Sigmoid colon (tissue), 4 donors: Measurements from ENCODE around the gene FRY.
"Not testable (repeated sequence)": the region's sequence is repeated elsewhere in the genome, so short reads cannot be mapped to it uniquely, and the experiment has no call there.

Experiments used
- CTCF ChIP-seq, 4 experiments: fragments of 450-650 bp in 3 of 4; fragments of 200-600 bp in 1 of 4; IDR thresholded peaks; one replicate each; pipeline ENCODE4 v1.5.1; 2016 to 2019; ENCODE audit warnings: antibody characterized with exemption in 4 of 4, mild to moderate bottlenecking in 3 of 4, moderate library complexity in 2 of 4
- POLR2A ChIP-seq, 2 donors: fragments of 450-650 bp; IDR thresholded peaks; one replicate each; pipeline ENCODE4 v1.6.1; 2016; ENCODE audit warnings: antibody characterized with exemption in 2 of 2, mild to moderate bottlenecking in 2 of 2, moderate library complexity in 2 of 2
- POLR2AphosphoS5 ChIP-seq, 4 donors: sonication (generic); formaldehyde crosslinking; IDR thresholded peaks; one replicate each; pipeline ENCODE4 v1.6.1; 2017; ENCODE audit warnings: antibody characterized with exemption in 4 of 4

GRCh38 chr13:31994367-31994766 lies 37.2 kb upstream of the FRY start:
- not testable (repeated sequence) for TF ChIP-seq POLR2A, CTCF, POLR2AphosphoS5 (IDR thresholded peaks at IDR 0.05)
